Fibroblast of the aortic adventitia (primary cell): ENCODE data around the gene SUB1. TPM values are rescaled to one million over a fixed set of nuclear protein-coding genes. Genes with fewer than 3 reads are reported as not detected.
"Not testable (repeated sequence)": the region's sequence is repeated elsewhere in the genome, so short reads cannot be mapped to it uniquely, and the experiment has no call there.

Experiments
- DNase-seq: peaks from one replicate; pipeline ENCODE4 v3.0.0-alpha.2; 2010; ENCODE audit warnings: low read depth
- H3K4me3 ChIP-seq: 2 replicates; pipeline ENCODE4 v1.5.1; 2011; ENCODE audit warnings: low read depth, mild to moderate bottlenecking, control low read depth, low read length, moderate library complexity
- total RNA-seq: library from RNA; depleted of rRNA; stranded (reverse); fragments of >200 nt; gene quantifications from 2 replicates; pipeline ENCODE4 v1.2.3, GENCODE V29; 2012; ENCODE audit warnings: low replicate concordance
- TF ChIP-seq, protein P1 (sequence below): IDR thresholded peaks from 2 replicates; pipeline ENCODE4 v1.5.1; 2011; ENCODE audit warnings: mild to moderate bottlenecking, low read length, control low read depth, inconsistent platforms; ENCODE audit not compliant: insufficient read depth

Gene SUB1
- total RNA-seq, 1 donor: 313 TPM

DNA sequence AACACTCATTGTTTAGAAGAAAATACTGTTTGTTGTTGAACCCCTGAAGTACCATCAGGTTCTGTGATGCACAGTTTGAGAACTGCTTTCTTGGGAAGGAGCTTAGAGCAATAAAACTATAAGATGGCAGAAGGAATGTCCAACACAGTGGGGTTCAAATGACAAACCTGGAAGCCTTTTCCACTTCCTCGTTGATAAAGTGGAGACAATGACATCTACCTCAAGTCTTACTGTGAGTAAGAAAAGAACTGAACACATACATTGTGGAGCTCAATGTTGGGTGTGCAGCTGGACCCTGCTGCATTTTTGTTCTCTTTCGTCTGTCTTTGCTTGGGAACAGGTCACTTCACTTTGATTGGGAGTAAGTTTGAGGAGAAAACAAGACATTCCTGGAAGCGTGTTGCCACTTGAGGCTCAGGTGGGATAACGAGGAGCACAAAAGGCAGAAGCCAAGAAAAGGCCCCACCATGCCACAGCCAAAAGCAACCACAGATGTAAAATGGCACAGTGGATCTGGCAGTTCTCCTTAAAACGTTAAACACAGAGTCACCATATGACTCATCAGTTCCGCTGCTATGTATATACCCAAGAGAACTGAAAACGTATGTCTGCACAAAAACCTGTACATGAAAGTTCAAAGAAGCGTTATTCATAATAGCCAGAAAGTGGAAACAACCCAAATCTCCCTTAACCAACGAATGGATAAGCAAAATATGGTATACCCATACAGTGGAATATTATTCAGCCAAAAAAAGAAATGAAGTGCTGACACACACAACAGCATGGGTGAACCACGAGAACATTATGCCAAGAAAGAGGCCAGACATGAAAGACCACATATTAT, 42.9 kb upstream of the SUB1 start:
- TF ChIP-seq, protein P1, sequence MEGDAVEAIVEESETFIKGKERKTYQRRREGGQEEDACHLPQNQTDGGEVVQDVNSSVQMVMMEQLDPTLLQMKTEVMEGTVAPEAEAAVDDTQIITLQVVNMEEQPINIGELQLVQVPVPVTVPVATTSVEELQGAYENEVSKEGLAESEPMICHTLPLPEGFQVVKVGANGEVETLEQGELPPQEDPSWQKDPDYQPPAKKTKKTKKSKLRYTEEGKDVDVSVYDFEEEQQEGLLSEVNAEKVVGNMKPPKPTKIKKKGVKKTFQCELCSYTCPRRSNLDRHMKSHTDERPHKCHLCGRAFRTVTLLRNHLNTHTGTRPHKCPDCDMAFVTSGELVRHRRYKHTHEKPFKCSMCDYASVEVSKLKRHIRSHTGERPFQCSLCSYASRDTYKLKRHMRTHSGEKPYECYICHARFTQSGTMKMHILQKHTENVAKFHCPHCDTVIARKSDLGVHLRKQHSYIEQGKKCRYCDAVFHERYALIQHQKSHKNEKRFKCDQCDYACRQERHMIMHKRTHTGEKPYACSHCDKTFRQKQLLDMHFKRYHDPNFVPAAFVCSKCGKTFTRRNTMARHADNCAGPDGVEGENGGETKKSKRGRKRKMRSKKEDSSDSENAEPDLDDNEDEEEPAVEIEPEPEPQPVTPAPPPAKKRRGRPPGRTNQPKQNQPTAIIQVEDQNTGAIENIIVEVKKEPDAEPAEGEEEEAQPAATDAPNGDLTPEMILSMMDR: no peak
- peak; percentile 32 for DNase-seq
- H3K4me3 ChIP-seq: no peak overlapping the region

- H3K4me3 ChIP-seq: no peak overlapping the region
- TF ChIP-seq, protein P1: no peak
- DNase-seq: no peak
Measured at GRCh38 chr5:32543291-32543690, 42.1 kb upstream of the SUB1 start.

- no peak overlapping the region for H3K4me3 ChIP-seq
- TF ChIP-seq, protein P1: no peak
- no peak for DNase-seq
Measured at GRCh38 chr5:32545102-32545800, 40.1 kb upstream of the SUB1 start.

GRCh38 chr5:32551194-32551593, 34.2 kb upstream of the SUB1 start:
- no peak for DNase-seq
- no peak overlapping the region for H3K4me3 ChIP-seq
- TF ChIP-seq, protein P1: no peak

GRCh38 chr5:32551865-32552264, 33.5 kb upstream of the SUB1 start:
- TF ChIP-seq, protein P1: no peak
- DNase-seq: no peak

DNA sequence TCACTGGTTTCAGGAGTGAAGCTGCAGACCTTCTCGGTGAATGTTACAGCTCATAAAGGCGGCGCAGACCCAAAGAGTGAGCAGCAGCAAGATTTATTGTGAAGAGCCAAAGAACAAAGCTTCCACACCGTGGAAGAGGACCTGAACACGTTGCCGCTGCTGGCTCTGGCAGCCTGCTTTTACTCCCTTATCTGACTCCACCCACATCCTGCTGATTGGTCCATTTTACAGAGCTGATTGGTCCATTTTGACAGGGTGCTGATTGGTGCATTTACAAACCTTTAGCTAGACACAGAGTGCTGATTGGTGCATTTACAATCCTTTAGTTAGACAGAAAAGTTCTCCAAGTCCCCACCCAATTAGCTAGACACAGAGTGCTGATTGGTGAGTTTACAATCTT, 32.9 kb upstream of the SUB1 start:
- H3K4me3 ChIP-seq, DNase-seq: not testable (repeated sequence)

More at GRCh38 chr5:32551865-32552264, 33.5 kb upstream of the SUB1 start:
- no peak overlapping the region for H3K4me3 ChIP-seq

DNA sequence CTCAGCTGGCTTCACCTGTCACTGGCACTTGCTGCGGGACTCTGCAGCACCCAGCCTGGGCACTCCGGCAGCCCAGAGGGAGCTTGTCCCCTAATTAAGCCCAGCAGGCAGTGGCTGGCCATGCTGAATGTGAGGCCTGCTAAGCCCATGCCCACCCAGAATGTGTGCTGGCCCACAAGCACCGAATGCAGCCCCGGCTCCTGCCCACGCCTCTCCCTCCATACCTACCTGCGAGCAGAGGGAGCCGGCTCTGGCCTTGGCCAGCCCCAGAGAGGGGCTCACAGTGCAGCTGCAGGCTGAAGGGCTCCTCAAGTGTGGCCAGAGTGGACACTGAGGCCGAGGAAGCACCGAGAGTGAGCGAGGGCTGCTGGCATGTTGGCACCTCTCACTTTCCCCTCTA, 32.4 kb upstream of the SUB1 start:
- no peak overlapping the region for H3K4me3 ChIP-seq
- no peak for DNase-seq
- TF ChIP-seq, protein P1: no peak

GRCh38 chr5:32554181-32554780, 31.1 kb upstream of the SUB1 start:
- not testable (repeated sequence) for H3K4me3 ChIP-seq, DNase-seq

GRCh38 chr5:32556543-32556942, 28.8 kb upstream of the SUB1 start:
- H3K4me3 ChIP-seq, DNase-seq: not testable (repeated sequence)
